Neuronal stem cell (in vitro differentiated cells): ENCODE results near the gene DSCAM.

Experiments
- DNase-seq: peaks from one replicate; pipeline ENCODE4 v3.0.0-alpha.2; 2013; ENCODE audit warnings: low spot score
- H2AFZ ChIP-seq: one replicate; pipeline ENCODE4 v1.6.1; 2013; ENCODE audit warnings: mild to moderate bottlenecking, low read length, inconsistent platforms
- H2AK5ac ChIP-seq: 2 replicates; pipeline ENCODE4 v1.6.1; 2013; ENCODE audit warnings: low read depth, mild to moderate bottlenecking, inconsistent platforms, low read length, moderate library complexity, mixed read lengths
- H2BK120ac ChIP-seq: 2 replicates; pipeline ENCODE4 v1.6.1; 2013; ENCODE audit warnings: low read depth, mild to moderate bottlenecking, inconsistent platforms, low read length, moderate library complexity, mixed read lengths
- H2BK12ac ChIP-seq: one replicate; pipeline ENCODE4 v1.6.1; 2013; ENCODE audit warnings: low read length, inconsistent platforms
- H2BK15ac ChIP-seq: 2 replicates; pipeline ENCODE4 v1.6.1; 2013; ENCODE audit warnings: mild to moderate bottlenecking, low read length, inconsistent platforms, mixed read lengths
- H2BK5ac ChIP-seq: one replicate; pipeline ENCODE4 v1.6.1; 2013; ENCODE audit warnings: inconsistent platforms, mild to moderate bottlenecking, low read length, moderate library complexity
- H3K14ac ChIP-seq: one replicate; pipeline ENCODE4 v1.6.1; 2013; ENCODE audit warnings: low read length, inconsistent platforms
- H3K18ac ChIP-seq: 2 replicates; pipeline ENCODE4 v1.6.1; 2013; ENCODE audit warnings: low read length, inconsistent platforms
- H3K23ac ChIP-seq: 2 replicates; pipeline ENCODE4 v1.6.1; 2013; ENCODE audit warnings: low read depth, mild to moderate bottlenecking, mixed read lengths, low read length, inconsistent platforms; ENCODE audit not compliant: poor library complexity
- H3K27ac ChIP-seq: replicated peaks from 3 replicates; pipeline ENCODE4 v1.5.1; 2013; ENCODE audit warnings: low read length, inconsistent platforms
- H3K27me3 ChIP-seq, 3 experiments: 2 replicates each; pipeline ENCODE4 v1.6.1; 2013; ENCODE audit warnings: low read length in 3 of 3, mild to moderate bottlenecking in 2 of 3, inconsistent platforms in 1 of 3, low read depth in 1 of 3, mixed read lengths in 1 of 3, moderate library complexity in 1 of 3; ENCODE audit not compliant: control insufficient read depth in 3 of 3, insufficient read depth in 3 of 3
- H3K36me3 ChIP-seq, 2 donors: replicated peaks in 1 of 2; 2 replicates each; pipeline ENCODE4 v1.6.1; 2013; ENCODE audit warnings: low read length in 2 of 2; ENCODE audit not compliant: control insufficient read depth in 2 of 2, insufficient read depth in 2 of 2
- H3K4ac ChIP-seq: 2 replicates; pipeline ENCODE4 v1.6.1; 2013; ENCODE audit warnings: inconsistent platforms, mild to moderate bottlenecking, low read length, moderate library complexity
- H3K4me1 ChIP-seq, 2 donors: 1 replicate in 1 of 2; 2 replicates in 1 of 2; pipeline ENCODE4 v1.6.1; 2013; ENCODE audit warnings: low read length in 2 of 2, low read depth in 1 of 2; ENCODE audit not compliant: control insufficient read depth in 2 of 2, insufficient read depth in 1 of 2
- H3K4me2 ChIP-seq: one replicate; pipeline ENCODE4 v1.6.1; 2013; ENCODE audit warnings: mild to moderate bottlenecking, low read length, inconsistent platforms; ENCODE audit not compliant: insufficient read depth, poor library complexity, severe bottlenecking
- H3K4me3 ChIP-seq, 2 donors: 2 replicates each; pipeline ENCODE4 v1.5.1; 2013; ENCODE audit warnings: low read length in 2 of 2, mild to moderate bottlenecking in 2 of 2, inconsistent platforms in 1 of 2, moderate library complexity in 1 of 2
- H3K79me1 ChIP-seq: one replicate; pipeline ENCODE4 v1.6.1; 2013; ENCODE audit warnings: low read depth, mild to moderate bottlenecking, inconsistent platforms, low read length, moderate library complexity
- H3K9ac ChIP-seq: one replicate; pipeline ENCODE4 v1.6.1; 2013; ENCODE audit warnings: mild to moderate bottlenecking, low read depth, low read length, inconsistent platforms; ENCODE audit not compliant: poor library complexity
- H3K9me3 ChIP-seq, 2 donors: replicated peaks in 1 of 2; 2 replicates each; pipeline versions ENCODE3 to v1.6.1; 2013; ENCODE audit warnings: low read length in 2 of 2, mild to moderate bottlenecking in 2 of 2, inconsistent platforms in 1 of 2, low read depth in 1 of 2, mixed read lengths in 1 of 2, moderate library complexity in 1 of 2; ENCODE audit not compliant: control insufficient read depth in 2 of 2, insufficient read depth in 1 of 2
- H4K8ac ChIP-seq: one replicate; pipeline ENCODE4 v1.6.1; 2013; ENCODE audit warnings: low read depth, mild to moderate bottlenecking, inconsistent platforms, low read length, moderate library complexity
- H4K91ac ChIP-seq: one replicate; pipeline ENCODE4 v1.6.1; 2013; ENCODE audit warnings: low read length, low read depth, mild to moderate bottlenecking, inconsistent platforms; ENCODE audit not compliant: poor library complexity
- WGBS, 2 donors: extraction: QIAGEN DNeasy Blood & Tissue Kit; methylation state at CpG; one replicate each; pipeline ENCODE4 v1.1.7; 2013; ENCODE audit warnings: missing lambda C conversion rate in 2 of 2, mixed read lengths in 1 of 2; ENCODE audit not compliant: insufficient read length in 2 of 2, insufficient replicate concordance in 1 of 2; ENCODE audit errors: extremely low coverage in 2 of 2; 5-methylcytosine and 5-hydroxymethylcytosine counted together

DSCAM gene

GRCh38 chr21:40809673-40810197 is 37.2 kb downstream of the DSCAM start:
- Histone ChIP-seq H3K9me3 (no peaks in the 10 kb centered on the region), H2AK5ac (no peak overlapping the region), H4K91ac (no peak overlapping the region), H3K4ac (no peak overlapping the region), H3K23ac (no peak overlapping the region), H3K4me3 (no peak overlapping the region), H3K36me3 (no peaks in the 10 kb centered on the region), H2BK120ac (no peak overlapping the region), H3K18ac (no peak overlapping the region), H3K4me1 (no peaks in the 10 kb centered on the region), H3K9ac (no peak overlapping the region), H4K8ac (no peak overlapping the region), H2BK12ac (no peak overlapping the region), H3K4me2 (no peak overlapping the region), H2AFZ (no peak overlapping the region), H3K14ac (no peak overlapping the region), H3K27me3 (no peaks in the 10 kb centered on the region), H3K27ac (no peak overlapping the region), H2BK5ac (no peak overlapping the region), H3K79me1 (no peaks in the 10 kb centered on the region), H2BK15ac (no peak overlapping the region)
- WGBS, 2 donors: no CpG with 5 or more reads among the region's 7 CpGs
- DNase-seq: no peak

- Histone ChIP-seq H2BK15ac (no peak overlapping the region), H3K36me3 (no peaks in the 10 kb centered on the region), H3K27ac (no peak overlapping the region), H3K9me3 (peaks cover 0 to 7% of the 10 kb centered on the region in 2 donors), H3K4me2 (no peak overlapping the region), H3K14ac (no peak overlapping the region), H4K8ac (no peak overlapping the region), H3K4me1 (no peaks in the 10 kb centered on the region), H3K4me3 (no peak overlapping the region), H3K27me3 (no peaks in the 10 kb centered on the region), H3K9ac (no peak overlapping the region), H3K23ac (no peak overlapping the region), H2BK12ac (no peak overlapping the region), H2AK5ac (no peak overlapping the region), H2AFZ (no peak overlapping the region), H3K79me1 (no peaks in the 10 kb centered on the region), H4K91ac (no peak overlapping the region), H3K4ac (no peak overlapping the region), H2BK120ac (no peak overlapping the region), H2BK5ac (no peak overlapping the region), H3K18ac (no peak overlapping the region)
- no CpG with 5 or more reads among the region's 3 CpGs for WGBS, 2 donors
- no peak for DNase-seq
Observed at GRCh38 chr21:40803101-40803500, 43.9 kb downstream of the DSCAM start.

GRCh38 chr21:40800126-40800525 is 46.8 kb downstream of the DSCAM start:
- no peak overlapping the region for H4K91ac ChIP-seq
- no peak overlapping the region for H2BK120ac ChIP-seq
- H3K9me3 ChIP-seq: peaks cover 0 to 7% of the 10 kb centered on the region in 2 donors
- no peak overlapping the region for H3K23ac ChIP-seq
- no peaks in the 10 kb centered on the region for H3K4me1 ChIP-seq
- H4K8ac ChIP-seq: no peak overlapping the region
- H2BK12ac ChIP-seq: no peak overlapping the region
- no peaks in the 10 kb centered on the region for H3K36me3 ChIP-seq
- H2BK5ac ChIP-seq: no peak overlapping the region
- no peaks in the 10 kb centered on the region for H3K79me1 ChIP-seq
- H2BK15ac ChIP-seq: no peak overlapping the region
- no CpG with 5 or more reads among the region's 1 CpG for WGBS, 2 donors
- H3K18ac ChIP-seq: no peak overlapping the region
- no peak overlapping the region for H2AK5ac ChIP-seq
- DNase-seq: no peak
- no peak overlapping the region for H3K9ac ChIP-seq
- H3K27me3 ChIP-seq: no peaks in the 10 kb centered on the region
- no peak overlapping the region for H2AFZ ChIP-seq
- no peak overlapping the region for H3K4ac ChIP-seq
- no peak overlapping the region for H3K27ac ChIP-seq
- no peak overlapping the region for H3K14ac ChIP-seq
- H3K4me3 ChIP-seq: no peak overlapping the region
- no peak overlapping the region for H3K4me2 ChIP-seq

- Histone ChIP-seq H2BK12ac (no peak overlapping the region), H2BK5ac (no peak overlapping the region), H3K4ac (no peak overlapping the region), H3K27me3 (no peaks in the 10 kb centered on the region), H2AFZ (no peak overlapping the region), H4K91ac (no peak overlapping the region), H4K8ac (no peak overlapping the region), H2AK5ac (no peak overlapping the region), H3K79me1 (no peaks in the 10 kb centered on the region), H3K4me2 (no peak overlapping the region), H3K4me1 (no peaks in the 10 kb centered on the region), H3K23ac (no peak overlapping the region), H3K36me3 (no peaks in the 10 kb centered on the region), H3K9me3 (peaks cover 0 to 7% of the 10 kb centered on the region in 2 donors), H3K14ac (no peak overlapping the region), H2BK15ac (no peak overlapping the region), H3K27ac (no peak overlapping the region), H3K9ac (no peak overlapping the region), H2BK120ac (no peak overlapping the region), H3K18ac (no peak overlapping the region), H3K4me3 (no peak overlapping the region)
- DNase-seq: no peak
- no CpG with 5 or more reads among the region's 2 CpGs for WGBS, 2 donors
Observed at GRCh38 chr21:40797891-40798290, 49.1 kb downstream of the DSCAM start.
